T-helper 1 cell treated with Interleukin-12 subunit alpha and Interleukin-12 subunit beta and Interleukin-4 antibody, amounts not matched to agents 30 μg/mL and 1 μg/mL, for 36 hours (primary cell): ENCODE results near the gene JMJD1C.
A peak's percentile ranks its signal among the peaks of the same experiment; 100 is the strongest.

Experiments used
- H3K27ac Mint-ChIP-seq: one replicate; pipeline ENCODE4 v1.8.0; 2021; ENCODE audit warnings: mild to moderate bottlenecking, mixed read lengths
- H3K27me3 Mint-ChIP-seq: one replicate; pipeline ENCODE4 v1.8.0; 2021; ENCODE audit warnings: low read depth, mixed read lengths
- H3K36me3 Mint-ChIP-seq: one replicate; pipeline ENCODE4 v1.8.0; 2021; ENCODE audit warnings: low read depth, mixed read lengths
- H3K4me1 Mint-ChIP-seq: one replicate; pipeline ENCODE4 v1.8.0; 2021; ENCODE audit warnings: low read depth, mixed read lengths
- H3K4me3 Mint-ChIP-seq: one replicate; pipeline ENCODE4 v1.8.0; 2021; ENCODE audit warnings: mild to moderate bottlenecking, moderate library complexity, mixed read lengths
- H3K9me3 Mint-ChIP-seq: one replicate; pipeline ENCODE4 v1.8.0; 2021; ENCODE audit warnings: mixed read lengths

The JMJD1C gene

DNA sequence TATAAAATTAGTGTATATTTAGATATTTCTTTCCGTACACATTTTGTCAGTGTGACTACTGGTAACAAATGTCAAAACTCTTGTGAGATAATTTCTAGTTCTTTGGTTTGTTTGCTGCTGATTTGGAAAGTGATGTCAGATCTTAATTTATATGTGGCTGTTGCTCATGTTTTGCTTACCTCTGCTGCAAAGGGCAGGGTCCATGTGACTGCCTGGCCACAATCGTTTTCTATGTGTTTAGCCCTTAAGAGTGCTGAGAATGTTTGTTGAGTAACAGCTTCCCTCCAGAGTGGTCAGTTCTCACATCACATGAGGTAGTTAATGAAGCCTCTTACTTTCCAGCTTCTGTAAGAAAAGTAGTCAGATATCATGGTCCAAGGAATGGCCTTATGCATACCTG lies 328.5 kb downstream of the JMJD1C start:
- H3K27me3 Mint-ChIP-seq = no peaks in the 10 kb centered on the region
- peaks cover 32% of the 10 kb centered on the region for H3K4me1 Mint-ChIP-seq
- no peak overlapping the region for H3K27ac Mint-ChIP-seq
- no peaks in the 10 kb centered on the region for H3K9me3 Mint-ChIP-seq
- H3K36me3 Mint-ChIP-seq = peaks cover 5% of the 10 kb centered on the region
- H3K4me3 Mint-ChIP-seq = no peak overlapping the region

- Mint-ChIP-seq H3K9me3 (no peaks in the 10 kb centered on the region), H3K4me3 (peak overlapping the region; percentile 95), H3K27me3 (peaks cover 5% of the 10 kb centered on the region), H3K36me3 (peaks cover 5% of the 10 kb centered on the region), H3K27ac (peak overlapping the region; percentile 96), H3K4me1 (peaks cover 29% of the 10 kb centered on the region)
Measured at GRCh38 chr10:63133821-63134557, 331.8 kb downstream of the JMJD1C start.

DNA sequence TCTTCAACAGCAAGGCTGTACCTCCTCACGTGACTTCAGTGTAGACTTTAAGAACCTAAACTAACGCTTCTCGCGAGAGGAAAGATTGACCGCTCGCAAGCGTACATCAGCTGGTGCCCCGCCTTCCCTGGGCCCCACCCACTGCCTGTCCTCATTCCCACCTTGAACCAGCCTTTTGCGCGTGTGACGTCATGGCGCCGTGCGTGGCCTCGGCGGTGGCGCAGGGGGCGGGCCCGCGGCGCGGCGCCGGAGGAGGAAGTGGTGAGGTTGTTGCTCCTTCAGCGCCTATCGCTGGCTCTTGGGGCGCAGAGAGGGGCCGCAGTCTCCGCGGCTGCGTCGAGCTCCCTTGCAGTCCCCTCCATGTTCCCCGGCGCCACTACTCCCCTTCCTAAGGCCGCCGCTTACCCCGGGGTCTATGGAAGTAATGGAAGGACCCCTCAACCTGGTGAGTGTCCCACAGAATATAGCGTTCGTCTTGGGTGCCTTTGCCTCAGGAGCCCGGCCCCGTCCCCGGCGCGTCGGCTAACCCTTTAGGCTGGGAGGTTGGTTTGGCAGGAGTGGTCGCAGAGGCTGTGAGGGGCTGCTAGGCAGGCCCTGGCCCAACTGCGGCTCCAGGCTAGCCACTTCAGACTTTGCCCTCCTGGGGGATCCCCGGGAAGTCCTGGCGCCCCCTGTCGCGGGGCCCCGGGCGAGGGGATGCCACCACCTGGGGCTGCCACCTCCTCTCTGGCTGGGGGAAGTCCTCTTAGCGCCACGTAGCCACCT lies 332.5 kb downstream of the JMJD1C start, which contains the start of gene NRBF2:
Gene NRBF2, plus strand, starts transcription at position 273 of the 765 bp plus-strand sequence. Its CDS starts 143 bp downstream, at position 416.
- H3K4me3 Mint-ChIP-seq = peak within 1 kb of the TSS; percentile 95
- H3K4me1 Mint-ChIP-seq = peaks cover 26% of the 10 kb centered on the region
- peaks cover 5% of the 10 kb centered on the region for H3K36me3 Mint-ChIP-seq
- H3K27me3 Mint-ChIP-seq = peaks cover 5% of the 10 kb centered on the region
- peak within 1 kb of the TSS; percentile 96 for H3K27ac Mint-ChIP-seq
- H3K9me3 Mint-ChIP-seq = no peaks in the 10 kb centered on the region

DNA sequence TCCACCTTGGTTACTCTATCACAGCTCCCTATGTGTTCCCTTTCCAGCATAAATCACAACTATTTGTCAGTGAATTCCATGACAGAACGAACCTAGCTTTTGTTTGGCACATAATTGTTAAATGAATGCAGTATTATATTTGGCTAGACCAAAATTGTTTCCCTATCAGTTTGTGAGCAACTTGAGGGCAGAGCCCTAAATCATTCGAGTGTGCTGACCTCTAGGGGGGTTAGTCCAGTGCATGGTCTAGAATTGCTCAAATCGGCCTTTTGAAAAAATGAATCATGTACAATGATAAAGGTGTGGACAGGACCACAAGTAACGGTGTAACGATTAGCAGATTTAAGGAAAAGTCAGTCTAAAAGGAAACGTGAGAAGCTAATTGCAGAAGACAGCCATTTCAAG lies 333.1 kb downstream of the JMJD1C start:
- Mint-ChIP-seq H3K9me3 (no peaks in the 10 kb centered on the region), H3K27ac (peak overlapping the region; percentile 96), H3K36me3 (peaks cover 5% of the 10 kb centered on the region), H3K27me3 (peaks cover 5% of the 10 kb centered on the region), H3K4me1 (peaks cover 24% of the 10 kb centered on the region), H3K4me3 (peak overlapping the region; percentile 95)

- peaks cover 9% of the 10 kb centered on the region for H3K27me3 Mint-ChIP-seq
Measured at GRCh38 chr10:63129888-63130287, 335.9 kb downstream of the JMJD1C start.

GRCh38 chr10:63128443-63128842 lies 337.3 kb downstream of the JMJD1C start:
- Mint-ChIP-seq H3K4me3 (no peak overlapping the region), H3K27ac (no peak overlapping the region), H3K36me3 (no peaks in the 10 kb centered on the region), H3K4me1 (peaks cover 5% of the 10 kb centered on the region), H3K9me3 (no peaks in the 10 kb centered on the region), H3K27me3 (peaks cover 9% of the 10 kb centered on the region)

More at GRCh38 chr10:63129888-63130287, 335.9 kb downstream of the JMJD1C start:
- H3K4me1 Mint-ChIP-seq = peaks cover 10% of the 10 kb centered on the region
- H3K9me3 Mint-ChIP-seq = no peaks in the 10 kb centered on the region
- no peak overlapping the region for H3K4me3 Mint-ChIP-seq
- no peaks in the 10 kb centered on the region for H3K36me3 Mint-ChIP-seq
- no peak overlapping the region for H3K27ac Mint-ChIP-seq

DNA sequence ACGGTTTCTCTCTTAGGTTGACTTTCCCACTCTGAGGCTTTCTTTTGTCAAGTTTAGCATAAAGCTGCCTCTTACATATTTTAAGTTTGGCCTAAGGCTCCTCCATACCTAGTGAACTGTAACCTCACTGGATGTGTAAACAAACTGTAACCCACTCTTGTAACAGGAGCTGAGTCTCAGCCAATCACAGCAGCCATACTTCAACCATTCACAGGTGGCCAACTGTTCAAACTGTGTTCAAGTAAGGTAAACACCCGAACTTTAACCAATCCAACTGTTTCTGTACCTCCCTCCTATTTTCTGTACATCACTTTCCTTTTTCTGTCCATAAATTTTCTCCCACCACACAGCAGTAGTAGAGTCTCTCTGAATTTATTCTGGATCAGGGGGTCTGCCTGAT lies 340.3 kb downstream of the JMJD1C start:
- no peaks in the 10 kb centered on the region for H3K36me3 Mint-ChIP-seq
- no peaks in the 10 kb centered on the region for H3K9me3 Mint-ChIP-seq
- H3K4me3 Mint-ChIP-seq = no peak overlapping the region
- no peak overlapping the region for H3K27ac Mint-ChIP-seq
- H3K4me1 Mint-ChIP-seq = no peaks in the 10 kb centered on the region
- peaks cover 9% of the 10 kb centered on the region for H3K27me3 Mint-ChIP-seq

DNA sequence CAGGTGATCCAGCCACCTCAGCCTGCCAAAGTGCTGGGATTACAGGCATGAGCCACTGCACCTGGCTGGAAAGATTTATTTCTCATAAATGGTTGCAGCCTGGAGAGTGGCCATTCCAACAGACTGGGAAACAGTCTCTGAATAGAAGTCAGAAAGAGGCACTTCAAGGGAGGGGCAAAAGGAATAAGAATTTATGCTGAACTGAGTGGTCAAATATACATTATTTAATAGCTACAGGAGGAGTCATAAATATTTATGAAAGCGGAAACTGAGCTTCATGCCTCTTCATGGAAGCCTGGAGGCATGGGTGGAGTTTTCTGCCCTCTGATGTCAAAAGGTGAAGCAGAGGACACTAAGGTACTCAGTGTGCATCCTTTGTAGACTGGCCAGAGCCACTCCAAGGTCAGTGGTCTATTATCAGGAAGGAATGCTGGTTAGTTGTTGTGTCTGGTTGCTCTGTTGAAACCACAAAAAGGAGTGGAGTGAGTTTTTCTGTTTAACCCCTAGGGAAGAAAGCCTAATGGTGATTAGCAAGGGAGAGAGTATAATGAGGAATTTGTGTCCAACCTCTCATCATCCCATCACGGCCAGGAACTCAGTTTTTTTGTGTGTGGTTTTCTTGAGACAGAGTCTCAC lies 341.9 kb downstream of the JMJD1C start:
- no peak overlapping the region for H3K4me3 Mint-ChIP-seq
- H3K4me1 Mint-ChIP-seq = no peaks in the 10 kb centered on the region
- no peaks in the 10 kb centered on the region for H3K9me3 Mint-ChIP-seq
- H3K27ac Mint-ChIP-seq = no peak overlapping the region
- H3K27me3 Mint-ChIP-seq = peaks cover 4% of the 10 kb centered on the region
- no peaks in the 10 kb centered on the region for H3K36me3 Mint-ChIP-seq

DNA sequence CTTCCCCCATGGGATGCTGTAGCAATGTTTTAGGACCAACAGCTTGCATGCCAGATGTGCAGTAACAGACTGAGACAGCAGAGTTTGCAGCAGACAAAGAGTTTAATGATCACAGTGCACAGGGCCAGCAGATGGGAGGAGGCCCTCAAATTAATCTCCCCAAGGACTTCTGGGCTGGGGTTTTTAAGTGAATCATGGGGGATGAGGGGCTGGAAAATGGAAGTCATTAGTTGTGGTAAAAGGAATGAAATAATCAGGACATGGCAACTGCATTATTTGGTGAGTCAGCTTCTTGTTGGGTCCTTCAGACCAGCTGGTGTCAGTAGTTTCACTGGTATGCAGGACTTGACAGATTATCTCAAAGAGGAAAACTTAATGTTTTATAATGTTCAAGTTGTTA lies 345.2 kb downstream of the JMJD1C start:
- Mint-ChIP-seq H3K4me3 (no peak overlapping the region), H3K9me3 (no peaks in the 10 kb centered on the region), H3K36me3 (no peaks in the 10 kb centered on the region), H3K27ac (no peak overlapping the region), H3K4me1 (no peaks in the 10 kb centered on the region), H3K27me3 (no peaks in the 10 kb centered on the region)

- H3K4me3 Mint-ChIP-seq = no peak overlapping the region
- H3K27ac Mint-ChIP-seq = no peak overlapping the region
- H3K9me3 Mint-ChIP-seq = no peaks in the 10 kb centered on the region
- H3K4me1 Mint-ChIP-seq = no peaks in the 10 kb centered on the region
- peaks cover 4% of the 10 kb centered on the region for H3K27me3 Mint-ChIP-seq
- H3K36me3 Mint-ChIP-seq = no peaks in the 10 kb centered on the region
Measured at GRCh38 chr10:63119041-63119440, 346.7 kb downstream of the JMJD1C start.
